ENCODE results near the gene FHIT. TPM values are rescaled to one million over a fixed set of nuclear protein-coding genes. Genes with fewer than 3 reads are reported as not detected.

Gene FHIT
- total RNA-seq, 4 donors from 2014 or later = 4.4 to 10.6 (median 8.4) TPM

- TF ChIP-seq CTCF (IDR thresholded peaks at IDR 0.05; ENCODE audit: low read depth) = no peak
Observed at GRCh38 chr3:60809857-60810610, 441.2 kb downstream of the FHIT start.

- no peak for TF ChIP-seq CTCF (IDR thresholded peaks at IDR 0.05; ENCODE audit: low read depth)
Observed at GRCh38 chr3:60803216-60804173, 447.8 kb downstream of the FHIT start.

GRCh38 chr3:60801307-60801706 is 449.9 kb downstream of the FHIT start:
- no peak for TF ChIP-seq CTCF (IDR thresholded peaks at IDR 0.05; ENCODE audit: low read depth)

- no peak for TF ChIP-seq CTCF (IDR thresholded peaks at IDR 0.05; ENCODE audit: low read depth)
Observed at GRCh38 chr3:60798456-60798855, 452.8 kb downstream of the FHIT start.

- no peak for TF ChIP-seq CTCF (IDR thresholded peaks at IDR 0.05; ENCODE audit: low read depth)
Observed at GRCh38 chr3:60792249-60792852, 458.9 kb downstream of the FHIT start.

GRCh38 chr3:60788185-60788584 is 463.1 kb downstream of the FHIT start:
- TF ChIP-seq CTCF (IDR thresholded peaks at IDR 0.05; ENCODE audit: low read depth) = no peak

- TF ChIP-seq CTCF (IDR thresholded peaks at IDR 0.05; ENCODE audit: low read depth) = no peak
Observed at GRCh38 chr3:60781935-60782334, 469.3 kb downstream of the FHIT start.

Measured in subcutaneous adipose tissue (tissue), 4 donors.